K562 (cell line): Measurements from ENCODE around the gene SFMBT2. TPM values are rescaled to one million over a fixed set of nuclear protein-coding genes. Genes with fewer than 3 reads are reported as not detected.

Experiments used
- ATAC-seq: fragments of 200-7000 bp; cut with Tn5 transposase; 3 replicates; pipeline ENCODE4 v1.9.1; 2020; ENCODE audit warnings: moderate library complexity
- BruUV-seq: library from RNA; stranded (reverse); fragments of 400-500 nt; replicated peaks from 2 replicates; lab custom pipeline; 2021; lab: Mats Ljungman, UMichigan
- CTCF ChIA-PET: fragments of 300-600 bp; formaldehyde crosslinking; extraction: SDS; loops from one replicate; lab custom pipeline; 2021; ENCODE audit warnings: low intra/inter-chr PET ratio; lab: Yijun Ruan, JAX
- POLR2A ChIA-PET: fragments of 300-600, 350-650 bp; sonication (Branson Sonifier 250); formaldehyde crosslinking; extraction: SDS; loops from one replicate; lab custom pipeline; 2021; ENCODE audit warnings: antibody characterized with exemption, inconsistent platforms; lab: Yijun Ruan, JAX
- DNase-seq, 4 experiments: peaks; one replicate each; pipeline versions ENCODE4 v3.0.0 to v3.0.0-alpha.2; 2011 to 2018; ENCODE audit warnings: low spot score in 3 of 4, mixed read lengths in 3 of 4; ENCODE audit errors: extremely low read depth in 1 of 4
- FAIRE-seq: peaks from 2 replicates; lab custom pipeline; 2011; peaks lifted over from hg19 to GRCh38; lab: Jason Lieb, UNC
- H2AFZ ChIP-seq: 2 replicates; pipeline ENCODE4 v1.6.0; 2011; ENCODE audit warnings: low read depth, low read length, control low read depth, inconsistent platforms
- H3K27ac ChIP-seq: fragments of 200-600 bp; 3 replicates; pipeline ENCODE4 v1.8.0; 2011; ENCODE audit warnings: low read depth, mild to moderate bottlenecking, control low read depth, inconsistent platforms, low read length, moderate library complexity, mixed read lengths; ENCODE audit errors: extremely low read depth
- H3K27me3 ChIP-seq, 2 experiments: fragments of 300-600 bp in 1 of 2; 2 replicates in 1 of 2; 3 replicates in 1 of 2; pipeline versions ENCODE4 v1.6.0 to v1.8.0; 2011; ENCODE audit warnings: inconsistent platforms in 2 of 2, low read length in 2 of 2, mild to moderate bottlenecking in 1 of 2, mixed read lengths in 1 of 2, moderate library complexity in 1 of 2; ENCODE audit not compliant: control insufficient read depth in 2 of 2, insufficient read depth in 2 of 2
- H3K36me3 ChIP-seq: fragments of 300-600 bp; 3 replicates; pipeline ENCODE4 v1.8.0; 2011; ENCODE audit warnings: mild to moderate bottlenecking, low read length, inconsistent platforms; ENCODE audit not compliant: control insufficient read depth, insufficient read depth
- H3K4me1 ChIP-seq, 2 experiments: fragments of 200-600 bp in 1 of 2; replicated peaks in 1 of 2; 2 replicates in 1 of 2; 3 replicates in 1 of 2; pipeline versions ENCODE4 v1.5.1 to v1.8.0; 2011; ENCODE audit warnings: inconsistent platforms in 2 of 2, low read length in 2 of 2, mild to moderate bottlenecking in 1 of 2, mixed read lengths in 1 of 2, moderate library complexity in 1 of 2; ENCODE audit not compliant: control insufficient read depth in 2 of 2, insufficient read depth in 2 of 2
- H3K4me2 ChIP-seq: 2 replicates; pipeline ENCODE4 v1.6.1; 2011; ENCODE audit warnings: low read length, control low read depth, inconsistent platforms, mixed read lengths; ENCODE audit not compliant: insufficient read depth
- H3K4me3 ChIP-seq: fragments of 200-600 bp; sonication (generic), shearing (Covaris generic); 2 replicates; pipeline ENCODE4 v1.5.1; 2016; ENCODE audit warnings: control low read depth, inconsistent platforms
- H3K79me2 ChIP-seq: fragments of 200-600 bp; 3 replicates; pipeline ENCODE4 v1.8.0; 2011; ENCODE audit warnings: low read length, inconsistent platforms; ENCODE audit not compliant: control insufficient read depth, insufficient read depth
- H3K9ac ChIP-seq, 2 experiments: 2 replicates each; pipeline versions ENCODE4 v1.6.0 to v1.6.1; 2011; ENCODE audit warnings: low read depth in 2 of 2, low read length in 2 of 2, control low read depth in 1 of 2, inconsistent platforms in 1 of 2, mild to moderate bottlenecking in 1 of 2, mixed read lengths in 1 of 2; ENCODE audit not compliant: insufficient read depth in 1 of 2
- H3K9me1 ChIP-seq: one replicate; pipeline ENCODE4 v1.6.0; 2011; ENCODE audit warnings: inconsistent platforms, mild to moderate bottlenecking, low read length, moderate library complexity; ENCODE audit not compliant: control insufficient read depth, insufficient read depth
- H3K9me3 ChIP-seq: replicated peaks from 2 replicates; pipeline ENCODE4 v1.5.1; 2011; ENCODE audit warnings: low read depth, low read length, inconsistent platforms; ENCODE audit not compliant: control insufficient read depth, insufficient read depth
- H4K20me1 ChIP-seq: replicated peaks from 2 replicates; pipeline ENCODE4 v1.6.1; 2011; ENCODE audit warnings: low read length, inconsistent platforms, mixed read lengths; ENCODE audit not compliant: control insufficient read depth, insufficient read depth
- ATF3 ChIP-seq, 2 experiments: fragments of 450-650 bp in 1 of 2; sonication (generic) in 1 of 2; formaldehyde crosslinking in 1 of 2; IDR thresholded peaks in 1 of 2; conservative IDR thresholded peaks in 1 of 2; 2 replicates each; pipeline versions ENCODE4 v1.6.1 to v1.8.1; 2016 to 2023; ENCODE audit warnings: mild to moderate bottlenecking in 2 of 2, moderate library complexity in 2 of 2, inconsistent platforms in 1 of 2, missing genetic modification reagents in 1 of 2
- HMGN3 ChIP-seq: IDR thresholded peaks from 2 replicates; pipeline ENCODE4 v1.6.1; 2011; ENCODE audit warnings: borderline replicate concordance, low read depth, mild to moderate bottlenecking, mixed read lengths, low read length; ENCODE audit not compliant: insufficient read length; ENCODE audit errors: extremely low read depth
- ILK ChIP-seq: fragments of 450-650 bp; IDR thresholded peaks from 2 replicates; pipeline ENCODE4 v1.6.1; 2016; ENCODE audit warnings: missing genetic modification characterization, low read depth, mild to moderate bottlenecking, missing compliant biosample characterization, moderate library complexity, borderline replicate concordance
- SAFB2 ChIP-seq: fragments of 200-400 bp; formaldehyde crosslinking; IDR thresholded peaks from 2 replicates; pipeline ENCODE4 v1.6.1; 2018; ENCODE audit warnings: borderline replicate concordance, low read length, low read depth, moderate library complexity; ENCODE audit not compliant: severe bottlenecking
- SMARCB1 ChIP-seq: IDR thresholded peaks from 2 replicates; pipeline ENCODE4 v1.6.1; 2011; ENCODE audit warnings: improper control_type of control experiment, low read depth; ENCODE audit not compliant: insufficient read length
- TFAM ChIP-seq: fragments of 250-450 bp; sonication (Bioruptor Pico); conservative IDR thresholded peaks from 2 replicates; pipeline ENCODE4 v1.5.0; 2021; ENCODE audit warnings: mild to moderate bottlenecking, moderate library complexity
- ZC3H8 ChIP-seq: fragments of 450-650 bp; IDR thresholded peaks from 2 replicates; pipeline ENCODE4 v1.6.1; 2017
- ZNF165 ChIP-seq: fragments of 250-450 bp; sonication (Bioruptor Pico); IDR thresholded peaks from 2 replicates; pipeline ENCODE4 v1.4.0; 2020; ENCODE audit warnings: borderline replicate concordance
- ZNF79 ChIP-seq: fragments of 250-450 bp; sonication (Bioruptor Pico); IDR thresholded peaks from 2 replicates; pipeline ENCODE4 v1.4.0; 2020; ENCODE audit warnings: low read depth, mild to moderate bottlenecking, moderate library complexity
- WGBS: fragments of 100-300 bp; shearing (Covaris generic); methylation state at CpG from one replicate; pipeline ENCODE4 v1.1.6; 2016; ENCODE audit warnings: low coverage, mixed read lengths; ENCODE audit not compliant: insufficient coverage; ENCODE audit errors: missing lambda C conversion rate; 5-methylcytosine and 5-hydroxymethylcytosine counted together
- in situ Hi-C: fragments of 300-500 bp; cut with MboI; formaldehyde crosslinking; loops from 4 replicates; pipeline ENCODE4 v1.15.0; 2018; ENCODE audit warnings: inconsistent platforms, mixed read lengths
- intact Hi-C: fragments of 100-400 bp; cut with micrococcal nuclease; formaldehyde crosslinking; loops from 2 replicates; pipeline ENCODE4 v1.14.2; 2022
- polyA plus RNA-seq, 8 experiments: library from polyadenylated mRNA; depleted of rRNA in 4 of 8; stranded (reverse) in 5 of 8; unstranded in 3 of 8; fragments of >200 nt; fragmentation: Nextera tagmentation in 2 of 8; fragmentation: Illumina TruSeq in 1 of 8; extraction: Ambion mirVana in 2 of 8; extraction: Trizol in 1 of 8; gene quantifications; 2 replicates each; pipeline versions ENCODE4 v1.2.1 to v1.2.3, GENCODE V29; 2011 to 2014; ENCODE audit warnings: inconsistent platforms in 1 of 8, missing spikeins in 1 of 8
- total RNA-seq, 7 experiments: library from RNA; depleted of rRNA in 6 of 7; stranded (reverse); fragments of >200 nt in 6 of 7; fragmentation: Illumina TruSeq in 2 of 7; extraction: Trizol in 2 of 7; gene quantifications; 2 replicates each; pipeline versions ENCODE4 v1.2.1 to v1.2.3, GENCODE V29; 2011 to 2021; ENCODE audit warnings: low replicate concordance in 1 of 7
- TF ChIP-seq, protein P1 (sequence below): fragments of 200-800 bp; sonication (Bioruptor generic); IDR thresholded peaks from 2 replicates; pipeline ENCODE4 v1.6.1; 2016; ENCODE audit warnings: missing genetic modification characterization, missing compliant biosample characterization

Gene SFMBT2
- total and polyA plus RNA-seq, 9 of the 15 experiments (the other 6 are each of a cell fraction or from before 2014, with no cell fraction given): 1.2 to 13.6 (median 7.6) TPM

DNA sequence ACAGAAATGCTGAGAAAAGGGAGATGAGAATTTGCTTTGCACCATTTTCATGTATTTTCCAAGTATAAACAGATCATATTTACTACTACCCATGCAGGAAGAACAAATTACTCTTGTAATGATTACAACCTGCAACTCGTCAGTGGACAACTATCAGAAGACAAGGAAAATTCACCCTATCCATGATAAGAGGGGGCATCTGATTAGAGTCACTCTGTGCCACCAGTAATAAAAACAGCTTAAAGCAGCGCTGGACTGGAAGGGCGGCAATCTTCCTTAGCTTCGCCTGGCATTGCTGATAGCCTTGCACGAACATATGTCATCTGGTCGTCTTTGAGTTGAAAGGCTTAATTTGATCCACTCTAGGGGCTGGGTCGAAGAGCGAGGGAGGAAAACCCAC is 162.7 kb downstream of the SFMBT2 start (continued):
- no peak for TF ChIP-seq ILK (tag)
- no peak for TF ChIP-seq HMGN3

DNA sequence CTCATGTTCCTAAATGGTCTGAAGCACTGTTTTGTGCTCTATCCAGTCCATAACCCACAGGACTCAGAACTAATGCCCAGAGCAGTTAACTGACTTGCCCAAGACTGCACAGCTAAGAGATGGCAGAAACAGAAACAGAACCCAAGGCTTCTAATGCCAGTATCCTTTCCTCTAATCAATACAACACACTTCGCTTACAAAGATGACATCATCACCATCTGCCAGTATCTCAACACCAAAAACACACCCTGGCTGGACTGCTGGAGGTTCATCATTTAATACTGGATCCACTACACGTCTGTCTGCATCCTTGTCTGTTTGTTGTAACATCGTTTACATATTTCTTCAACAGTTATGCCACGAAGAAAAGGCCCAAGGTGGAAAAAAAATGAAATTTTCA is 165.3 kb downstream of the SFMBT2 start:
- no peak overlapping the region for H3K27ac ChIP-seq
- intact Hi-C loops (no loop called here), in situ Hi-C loops (no loop called here)
- H2AFZ ChIP-seq: no peak overlapping the region
- H3K4me1 ChIP-seq: no peaks in the 10 kb centered on the region
- 76% methylated on average over 4 of the region's 4 CpGs for WGBS
- H3K79me2 ChIP-seq: peaks cover 3% of the 10 kb centered on the region; the same call in 2 of the 3 replicates
- TF ChIP-seq SAFB2 (no peak), SMARCB1 (no peak), ZNF79 (CRISPR knock-in tag) (no peak), ZNF165 (CRISPR knock-in tag) (no peak), ZC3H8 (no peak), ATF3 (IDR thresholded peaks at IDR 0.05) (peak; percentile 77), ATF3 (CRISPR knock-in tag; conservative IDR thresholded peaks at IDR 0.05) (no peak), TFAM (CRISPR knock-in tag) (no peak)
- TF ChIP-seq, protein P1, sequence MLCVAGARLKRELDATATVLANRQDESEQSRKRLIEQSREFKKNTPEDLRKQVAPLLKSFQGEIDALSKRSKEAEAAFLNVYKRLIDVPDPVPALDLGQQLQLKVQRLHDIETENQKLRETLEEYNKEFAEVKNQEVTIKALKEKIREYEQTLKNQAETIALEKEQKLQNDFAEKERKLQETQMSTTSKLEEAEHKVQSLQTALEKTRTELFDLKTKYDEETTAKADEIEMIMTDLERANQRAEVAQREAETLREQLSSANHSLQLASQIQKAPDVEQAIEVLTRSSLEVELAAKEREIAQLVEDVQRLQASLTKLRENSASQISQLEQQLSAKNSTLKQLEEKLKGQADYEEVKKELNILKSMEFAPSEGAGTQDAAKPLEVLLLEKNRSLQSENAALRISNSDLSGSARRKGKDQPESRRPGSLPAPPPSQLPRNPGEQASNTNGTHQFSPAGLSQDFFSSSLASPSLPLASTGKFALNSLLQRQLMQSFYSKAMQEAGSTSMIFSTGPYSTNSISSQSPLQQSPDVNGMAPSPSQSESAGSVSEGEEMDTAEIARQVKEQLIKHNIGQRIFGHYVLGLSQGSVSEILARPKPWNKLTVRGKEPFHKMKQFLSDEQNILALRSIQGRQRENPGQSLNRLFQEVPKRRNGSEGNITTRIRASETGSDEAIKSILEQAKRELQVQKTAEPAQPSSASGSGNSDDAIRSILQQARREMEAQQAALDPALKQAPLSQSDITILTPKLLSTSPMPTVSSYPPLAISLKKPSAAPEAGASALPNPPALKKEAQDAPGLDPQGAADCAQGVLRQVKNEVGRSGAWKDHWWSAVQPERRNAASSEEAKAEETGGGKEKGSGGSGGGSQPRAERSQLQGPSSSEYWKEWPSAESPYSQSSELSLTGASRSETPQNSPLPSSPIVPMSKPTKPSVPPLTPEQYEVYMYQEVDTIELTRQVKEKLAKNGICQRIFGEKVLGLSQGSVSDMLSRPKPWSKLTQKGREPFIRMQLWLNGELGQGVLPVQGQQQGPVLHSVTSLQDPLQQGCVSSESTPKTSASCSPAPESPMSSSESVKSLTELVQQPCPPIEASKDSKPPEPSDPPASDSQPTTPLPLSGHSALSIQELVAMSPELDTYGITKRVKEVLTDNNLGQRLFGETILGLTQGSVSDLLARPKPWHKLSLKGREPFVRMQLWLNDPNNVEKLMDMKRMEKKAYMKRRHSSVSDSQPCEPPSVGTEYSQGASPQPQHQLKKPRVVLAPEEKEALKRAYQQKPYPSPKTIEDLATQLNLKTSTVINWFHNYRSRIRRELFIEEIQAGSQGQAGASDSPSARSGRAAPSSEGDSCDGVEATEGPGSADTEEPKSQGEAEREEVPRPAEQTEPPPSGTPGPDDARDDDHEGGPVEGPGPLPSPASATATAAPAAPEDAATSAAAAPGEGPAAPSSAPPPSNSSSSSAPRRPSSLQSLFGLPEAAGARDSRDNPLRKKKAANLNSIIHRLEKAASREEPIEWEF: no peak
- DNase-seq: no peak
- no peak for ATAC-seq
- no peaks in the 10 kb centered on the region for H3K27me3 ChIP-seq
- no peak overlapping the region for H3K4me3 ChIP-seq
- FAIRE-seq: no peak
- H3K9me3 ChIP-seq: no peaks in the 10 kb centered on the region; the same call in 1 of the 2 replicates
- H4K20me1 ChIP-seq: no peaks in the 10 kb centered on the region
- H3K9me1 ChIP-seq: no peaks in the 10 kb centered on the region
- H3K36me3 ChIP-seq: peaks cover 57% of the 10 kb centered on the region
- H3K9ac ChIP-seq: no peak overlapping the region
- no peak overlapping the region for H3K4me2 ChIP-seq
- ChIA-PET POLR2A (no interaction called here), CTCF (no interaction called here)
- no TSS peak for BruUV-seq
